Fibroblast of lung (primary cell): Measurements from ENCODE around the gene KAT2A. TPM values are rescaled to one million over a fixed set of nuclear protein-coding genes. Genes with fewer than 3 reads are reported as not detected.

Experiments used
- DNase-seq, 2 donors: peaks; one replicate each; pipeline versions ENCODE4 v3.0.0 to v3.0.0-alpha.2; 2010; ENCODE audit warnings: low read depth in 2 of 2
- H2AFZ ChIP-seq: 2 replicates; pipeline ENCODE4 v1.5.1; 2012; ENCODE audit warnings: low read length, control low read depth, inconsistent platforms
- H3K27ac ChIP-seq: 2 replicates; pipeline ENCODE4 v1.5.1; 2011; ENCODE audit warnings: low read length, control low read depth; ENCODE audit not compliant: insufficient read depth
- H3K27me3 ChIP-seq: 2 replicates; pipeline ENCODE4 v1.5.1; 2011; ENCODE audit warnings: mild to moderate bottlenecking, low read length; ENCODE audit not compliant: control insufficient read depth, insufficient read depth
- H3K36me3 ChIP-seq: 2 replicates; pipeline ENCODE4 v1.5.1; 2011; ENCODE audit warnings: low read length; ENCODE audit not compliant: control insufficient read depth, insufficient read depth
- H3K4me1 ChIP-seq: 2 replicates; pipeline ENCODE4 v1.5.1; 2011; ENCODE audit warnings: low read length; ENCODE audit not compliant: control insufficient read depth, insufficient read depth; ENCODE audit errors: extremely low read depth
- H3K4me2 ChIP-seq: 2 replicates; pipeline ENCODE4 v1.5.1; 2011; ENCODE audit warnings: low read length, control low read depth; ENCODE audit not compliant: insufficient read depth; ENCODE audit errors: extremely low read depth
- H3K4me3 ChIP-seq, 4 experiments: fragments of 200-600 bp in 1 of 4; sonication (generic) in 1 of 4; replicated peaks in 1 of 4; 2 replicates each; pipeline ENCODE4 v1.5.1; 2011 to 2016; ENCODE audit warnings: low read length in 4 of 4, low read depth in 3 of 4, mild to moderate bottlenecking in 3 of 4, control low read depth in 2 of 4, inconsistent platforms in 1 of 4, mixed read lengths in 1 of 4; ENCODE audit not compliant: insufficient read depth in 1 of 4; ENCODE audit errors: control extremely low read depth in 1 of 4
- H3K79me2 ChIP-seq: 2 replicates; pipeline ENCODE4 v1.5.1; 2012; ENCODE audit warnings: mild to moderate bottlenecking, low read length, inconsistent platforms; ENCODE audit not compliant: control insufficient read depth, insufficient read depth
- H3K9ac ChIP-seq: 2 replicates; pipeline ENCODE4 v1.5.1; 2011; ENCODE audit warnings: mild to moderate bottlenecking, low read length, control low read depth; ENCODE audit not compliant: insufficient read depth
- H3K9me3 ChIP-seq: 2 replicates; pipeline ENCODE4 v1.5.1; 2012; ENCODE audit warnings: low read depth, low read length; ENCODE audit not compliant: control insufficient read depth, insufficient read depth
- H4K20me1 ChIP-seq: 2 replicates; pipeline ENCODE4 v1.5.1; 2011; ENCODE audit warnings: low read length; ENCODE audit not compliant: control insufficient read depth, insufficient read depth; ENCODE audit errors: extremely low read depth
- CTCF ChIP-seq, 2 donors: IDR thresholded peaks in 1 of 2; conservative IDR thresholded peaks in 1 of 2; 1 replicate in 1 of 2; 2 replicates in 1 of 2; pipeline ENCODE4 v1.5.1; 2011 to 2012; ENCODE audit warnings: low read length in 2 of 2, control low read depth in 1 of 2, inconsistent platforms in 1 of 2, low read depth in 1 of 2, mild to moderate bottlenecking in 1 of 2
- EZH2 ChIP-seq: IDR thresholded peaks from 2 replicates; pipeline ENCODE4 v1.5.1; 2012; ENCODE audit warnings: low read length, control low read depth, mild to moderate bottlenecking; ENCODE audit errors: missing control alignments
- polyA plus RNA-seq, 2 donors: library from polyadenylated mRNA; depleted of rRNA in 1 of 2; stranded (reverse) in 1 of 2; unstranded in 1 of 2; fragments of >200 nt; gene quantifications; 2 replicates each; pipeline ENCODE4 v1.2.1, GENCODE V29; 2011 to 2012; ENCODE audit warnings: missing spikeins in 1 of 2
- total RNA-seq: library from RNA; depleted of rRNA; stranded (reverse); fragments of >200 nt; gene quantifications from 2 replicates; pipeline ENCODE4 v1.2.1, GENCODE V29; 2014

Gene KAT2A
- total and polyA plus RNA-seq, 2 donors (not counting 1 experiment from before 2014, with no cell fraction given): 7.8 to 9.1 TPM

GRCh38 chr17:42120161-42120769 lies 902 bp downstream of the KAT2A start:
- no peak overlapping the region for H2AFZ ChIP-seq
- DNase-seq: no peak
- H3K4me3 ChIP-seq: peak overlapping the region in 3 of 4 experiments; percentile 23 to 60 (median 48)
- H3K9me3 ChIP-seq: no peaks in the 10 kb centered on the region
- peak overlapping the region; percentile 39 for H3K4me2 ChIP-seq
- H3K79me2 ChIP-seq: no peaks in the 10 kb centered on the region
- no peak overlapping the region for H3K27ac ChIP-seq
- peaks cover 15% of the 10 kb centered on the region for H3K36me3 ChIP-seq
- H3K9ac ChIP-seq: no peak overlapping the region
- TF ChIP-seq CTCF (conservative IDR thresholded peaks at IDR 0.05 in 1 of 2, IDR thresholded peaks at IDR 0.05 in 1 of 2; ENCODE audit: low read depth in 1 of 2, low read length in 2 of 2): no peak
- TF ChIP-seq EZH2: no peak
- H4K20me1 ChIP-seq: no peaks in the 10 kb centered on the region
- H3K4me1 ChIP-seq: peaks cover 8% of the 10 kb centered on the region
- no peaks in the 10 kb centered on the region for H3K27me3 ChIP-seq

- Histone ChIP-seq H3K27ac (no peak overlapping the region), H3K4me2 (no peak overlapping the region), H3K79me2 (no peaks in the 10 kb centered on the region), H3K9ac (no peak overlapping the region), H2AFZ (no peak overlapping the region), H3K4me3 (no peak overlapping the region), H3K27me3 (no peaks in the 10 kb centered on the region), H3K4me1 (peaks cover 8% of the 10 kb centered on the region), H3K9me3 (no peaks in the 10 kb centered on the region), H3K36me3 (peaks cover 20% of the 10 kb centered on the region), H4K20me1 (no peaks in the 10 kb centered on the region)
- TF ChIP-seq CTCF (conservative IDR thresholded peaks at IDR 0.05 in 1 of 2, IDR thresholded peaks at IDR 0.05 in 1 of 2; ENCODE audit: low read depth in 1 of 2, low read length in 2 of 2) (no peak), EZH2 (no peak)
- no peak for DNase-seq
Measured at GRCh38 chr17:42119301-42119700, 1.9 kb downstream of the KAT2A start.

GRCh38 chr17:42118545-42118944 lies 2.6 kb downstream of the KAT2A start:
- peak; percentile 27 to 44 for TF ChIP-seq CTCF (conservative IDR thresholded peaks at IDR 0.05 in 1 of 2, IDR thresholded peaks at IDR 0.05 in 1 of 2; ENCODE audit: low read depth in 1 of 2, low read length in 2 of 2)
- no peak for TF ChIP-seq EZH2
- Histone ChIP-seq H3K4me1 (peaks cover 8% of the 10 kb centered on the region), H3K36me3 (peaks cover 21% of the 10 kb centered on the region), H2AFZ (no peak overlapping the region), H3K79me2 (no peaks in the 10 kb centered on the region), H3K27ac (no peak overlapping the region), H3K9me3 (no peaks in the 10 kb centered on the region), H3K9ac (no peak overlapping the region), H3K4me2 (no peak overlapping the region), H4K20me1 (no peaks in the 10 kb centered on the region), H3K27me3 (no peaks in the 10 kb centered on the region), H3K4me3 (no peak overlapping the region)
- peak in 1 of 2 donors; percentile 17 for DNase-seq
